Measurements from ENCODE around the gene CUBN. TPM values are rescaled to one million over a fixed set of nuclear protein-coding genes. Genes with fewer than 3 reads are reported as not detected.
A peak's percentile ranks its signal among the peaks of the same experiment; 100 is the strongest.

The CUBN gene
- total RNA-seq, 2 experiments from 2014 or later: 0.25 to 0.43 TPM

GRCh38 chr10:16913266-16913665 lies 216.3 kb downstream of the CUBN start:
- POLR2A ChIA-PET: no interaction called here
- DNase-seq: no peak
- intact Hi-C loops (cut with DNase I, micrococcal nuclease): no loop called here

GRCh38 chr10:16910793-16911164 lies 218.8 kb downstream of the CUBN start:
- ATAC-seq (no peak), DNase-seq (no peak)
- intact Hi-C loops (cut with DNase I, micrococcal nuclease): no loop called here
- Mint-ChIP-seq H3K27ac (no peak overlapping the region), H3K4me3 (no peak overlapping the region), H3K4me1 (peaks cover 6% of the 10 kb centered on the region), H3K27me3 (no peaks in the 10 kb centered on the region), H3K9me3 (ENCODE audit: low read depth) (no peaks in the 10 kb centered on the region), H3K36me3 (ENCODE audit: low read depth) (peaks cover 8% of the 10 kb centered on the region)
- POLR2A ChIA-PET: no interaction called here
- CTCF ChIA-PET: no interaction called here

More at GRCh38 chr10:16913266-16913665, 216.3 kb downstream of the CUBN start:
- ATAC-seq: no peak
- peaks cover 2% of the 10 kb centered on the region for H3K4me1 Mint-ChIP-seq
- no peaks in the 10 kb centered on the region for H3K27me3 Mint-ChIP-seq
- no peak overlapping the region for H3K4me3 Mint-ChIP-seq
- H3K36me3 Mint-ChIP-seq (ENCODE audit: low read depth): peaks cover 8% of the 10 kb centered on the region
- CTCF ChIA-PET: no interaction called here
- no peaks in the 10 kb centered on the region for H3K9me3 Mint-ChIP-seq (ENCODE audit: low read depth)
- H3K27ac Mint-ChIP-seq: no peak overlapping the region

DNA sequence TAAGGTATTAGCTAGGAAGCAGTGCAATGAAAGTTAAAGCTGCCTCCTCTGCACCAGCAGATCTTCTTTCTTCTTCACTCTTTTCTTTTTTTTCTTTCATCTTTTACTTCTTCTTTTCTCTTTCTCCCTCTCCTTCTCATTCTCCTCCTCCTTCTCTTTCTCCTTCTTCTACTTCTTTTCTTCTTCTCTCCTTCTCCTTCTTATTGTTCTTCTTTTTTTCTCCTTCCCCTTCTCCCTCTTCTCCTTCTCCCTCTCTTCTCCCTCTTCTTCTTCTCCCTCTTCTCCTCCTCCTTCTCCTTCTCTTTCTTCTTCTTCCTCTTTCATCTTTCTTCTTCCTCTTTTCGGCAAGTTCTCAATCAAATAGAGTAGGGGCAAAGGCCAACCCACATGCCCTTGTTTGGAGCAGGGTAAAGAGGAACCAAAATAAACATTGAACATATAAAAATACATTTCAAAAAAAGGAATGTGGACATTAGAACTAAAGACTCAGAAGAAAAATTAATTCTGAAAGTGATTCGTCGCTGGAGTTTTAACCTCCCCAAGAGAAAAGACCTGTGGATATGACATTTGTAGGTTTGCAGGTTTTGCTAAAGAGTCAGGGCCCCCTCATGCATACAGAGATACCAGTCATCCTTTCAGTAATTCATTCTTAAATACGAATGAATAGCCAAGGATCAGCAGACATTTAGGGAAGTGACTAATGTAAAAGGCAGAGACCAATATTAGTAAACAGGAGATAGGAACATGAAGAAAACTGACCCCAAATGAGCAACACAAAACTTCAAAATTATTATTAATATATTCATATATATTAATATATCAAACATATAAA lies 219.4 kb downstream of the CUBN start:
- H3K4me3 Mint-ChIP-seq: no peak overlapping the region
- H3K36me3 Mint-ChIP-seq (ENCODE audit: low read depth): peaks cover 8% of the 10 kb centered on the region
- ATAC-seq: peak; percentile 23
- no peaks in the 10 kb centered on the region for H3K9me3 Mint-ChIP-seq (ENCODE audit: low read depth)
- H3K27me3 Mint-ChIP-seq: no peaks in the 10 kb centered on the region
- no peak for DNase-seq
- peaks cover 6% of the 10 kb centered on the region for H3K4me1 Mint-ChIP-seq
- CTCF ChIA-PET: no interaction called here
- intact Hi-C loops (cut with DNase I, micrococcal nuclease): no loop called here
- POLR2A ChIA-PET: no interaction called here
- no peak overlapping the region for H3K27ac Mint-ChIP-seq

DNA sequence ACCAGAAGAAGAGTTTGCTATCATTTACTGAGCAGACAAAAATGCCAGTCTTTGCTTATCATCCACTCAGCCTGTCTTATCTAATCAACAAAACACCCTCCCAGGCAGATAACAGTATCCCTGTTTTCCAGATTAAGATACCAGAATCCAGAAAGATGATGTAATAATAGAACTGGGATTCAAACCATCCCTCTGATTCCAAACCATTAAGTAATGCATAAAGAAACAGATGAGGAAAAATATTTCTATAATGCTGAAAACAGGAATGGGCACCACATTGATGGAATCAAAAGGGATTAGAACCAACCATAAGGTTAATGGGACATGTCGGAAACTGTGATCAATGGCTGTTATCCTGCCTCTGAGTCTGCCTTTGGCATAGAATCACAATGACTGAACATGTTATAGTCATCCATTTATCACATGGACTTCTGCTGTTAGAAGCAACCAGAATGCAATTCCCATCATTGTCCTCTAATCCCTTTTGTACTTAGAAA lies 220.3 kb downstream of the CUBN start:
- CTCF ChIA-PET: no interaction called here
- Mint-ChIP-seq H3K9me3 (ENCODE audit: low read depth) (no peaks in the 10 kb centered on the region), H3K36me3 (ENCODE audit: low read depth) (peaks cover 8% of the 10 kb centered on the region), H3K4me3 (no peak overlapping the region), H3K27me3 (no peaks in the 10 kb centered on the region), H3K27ac (no peak overlapping the region), H3K4me1 (peaks cover 6% of the 10 kb centered on the region)
- no peak for DNase-seq
- ATAC-seq: no peak
- POLR2A ChIA-PET: no interaction called here
- intact Hi-C loops (cut with DNase I, micrococcal nuclease): no loop called here

- ATAC-seq (peak; percentile 39), DNase-seq (no peak)
- CTCF ChIA-PET: interaction anchor here (0.5 kb wide), 1 partner anchor 16 kb away, joined by 3 read pairs; no protein-coding TSS in a partner anchor
- Mint-ChIP-seq H3K4me3 (no peak overlapping the region), H3K36me3 (ENCODE audit: low read depth) (peaks cover 2% of the 10 kb centered on the region), H3K9me3 (ENCODE audit: low read depth) (no peaks in the 10 kb centered on the region), H3K27ac (no peak overlapping the region), H3K4me1 (peaks cover 9% of the 10 kb centered on the region), H3K27me3 (no peaks in the 10 kb centered on the region)
- intact Hi-C loops (cut with DNase I, micrococcal nuclease): no loop called here
- POLR2A ChIA-PET: no interaction called here
These were observed 221.9 kb downstream of the CUBN start for GRCh38 chr10:16907687-16908086.

- Mint-ChIP-seq H3K27ac (no peak overlapping the region), H3K9me3 (ENCODE audit: low read depth) (no peaks in the 10 kb centered on the region), H3K4me3 (no peak overlapping the region), H3K36me3 (ENCODE audit: low read depth) (no peaks in the 10 kb centered on the region), H3K4me1 (peaks cover 11% of the 10 kb centered on the region), H3K27me3 (no peaks in the 10 kb centered on the region)
- ATAC-seq (no peak), DNase-seq (no peak)
- POLR2A ChIA-PET: interaction anchor here (0.6 kb wide), 1 partner anchor 70 kb away, joined by 4 read pairs; no protein-coding TSS in a partner anchor
- intact Hi-C loops (cut with DNase I, micrococcal nuclease): no loop called here
- CTCF ChIA-PET: no interaction called here
These were observed 224.3 kb downstream of the CUBN start for GRCh38 chr10:16905320-16905719.

DNA sequence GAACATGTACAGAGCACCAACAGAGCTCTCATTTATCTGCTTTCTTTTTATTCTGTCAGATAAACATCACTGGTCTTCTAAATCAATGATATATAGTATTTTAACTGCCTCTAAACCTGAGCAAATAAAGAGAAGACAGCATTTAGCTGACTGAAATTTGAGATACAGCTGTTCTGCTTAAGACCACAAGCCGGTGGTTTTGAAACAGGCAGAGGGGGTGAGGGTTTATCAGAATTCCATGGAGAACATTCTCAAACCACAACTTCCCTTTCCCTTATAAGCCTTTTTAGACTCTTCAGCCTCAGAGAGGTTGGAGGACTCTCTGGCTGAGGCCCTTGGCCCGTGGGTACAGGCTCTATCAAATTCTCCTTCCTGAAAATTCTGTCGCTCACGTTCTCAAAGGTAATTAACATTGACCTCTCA lies 225.0 kb downstream of the CUBN start:
- POLR2A ChIA-PET: interaction anchor here (0.6 kb wide), 1 partner anchor 69 kb away, joined by 4 read pairs; no protein-coding TSS in a partner anchor
- H3K27ac Mint-ChIP-seq: no peak overlapping the region
- no peak overlapping the region for H3K4me3 Mint-ChIP-seq
- H3K27me3 Mint-ChIP-seq: no peaks in the 10 kb centered on the region
- ATAC-seq (no peak), DNase-seq (no peak)
- CTCF ChIA-PET: no interaction called here
- H3K36me3 Mint-ChIP-seq (ENCODE audit: low read depth): peaks cover 3% of the 10 kb centered on the region
- H3K4me1 Mint-ChIP-seq: peaks cover 11% of the 10 kb centered on the region
- intact Hi-C loops (cut with DNase I, micrococcal nuclease): no loop called here
- no peaks in the 10 kb centered on the region for H3K9me3 Mint-ChIP-seq (ENCODE audit: low read depth)

DNA sequence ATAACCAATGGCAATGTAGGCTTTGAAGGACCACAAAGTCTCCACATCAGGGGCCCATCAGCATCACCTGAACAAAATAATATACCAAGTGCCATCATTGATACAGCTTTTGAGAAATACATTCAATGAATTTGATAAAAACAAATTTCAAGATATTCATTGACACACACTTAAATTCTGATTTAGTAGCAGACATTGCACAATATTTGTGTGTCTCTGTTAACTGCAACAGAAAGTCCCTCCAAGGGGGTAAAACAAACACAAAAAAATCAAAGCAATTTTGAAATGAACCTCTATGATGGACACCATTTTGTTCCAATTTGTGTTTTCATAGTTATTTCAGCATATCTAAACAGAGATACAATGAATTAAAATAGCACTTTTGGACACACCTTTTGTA lies 225.6 kb downstream of the CUBN start:
- Mint-ChIP-seq H3K9me3 (ENCODE audit: low read depth) (no peaks in the 10 kb centered on the region), H3K4me3 (no peak overlapping the region), H3K27me3 (no peaks in the 10 kb centered on the region), H3K4me1 (peaks cover 11% of the 10 kb centered on the region), H3K36me3 (ENCODE audit: low read depth) (peaks cover 3% of the 10 kb centered on the region), H3K27ac (no peak overlapping the region)
- intact Hi-C loops (cut with DNase I, micrococcal nuclease): no loop called here
- ATAC-seq (no peak), DNase-seq (no peak)
- CTCF ChIA-PET: no interaction called here
- POLR2A ChIA-PET: no interaction called here

- Mint-ChIP-seq H3K27ac (peak overlapping the region; percentile 37), H3K36me3 (ENCODE audit: low read depth) (peaks cover 3% of the 10 kb centered on the region), H3K4me3 (peak overlapping the region; percentile 7), H3K9me3 (ENCODE audit: low read depth) (no peaks in the 10 kb centered on the region), H3K4me1 (peaks cover 8% of the 10 kb centered on the region), H3K27me3 (no peaks in the 10 kb centered on the region)
- peak; percentile 97 for ATAC-seq
- peak; percentile 56 for DNase-seq
- intact Hi-C loops (cut with DNase I, micrococcal nuclease): no loop called here
- POLR2A ChIA-PET: no interaction called here
- CTCF ChIA-PET: interaction anchor here (1.2 kb wide), 1 partner anchor 328 kb away, joined by 3 read pairs; no protein-coding TSS in a partner anchor
These were observed 227.0 kb downstream of the CUBN start for GRCh38 chr10:16902606-16903005.

GRCh38 chr10:16901106-16901505 lies 228.5 kb downstream of the CUBN start:
- no peak overlapping the region for H3K4me3 Mint-ChIP-seq
- CTCF ChIA-PET: interaction anchor here (0.6 kb wide), 1 partner anchor 474 kb away, joined by 3 read pairs; no protein-coding TSS in a partner anchor
- DNase-seq (no peak), ATAC-seq (no peak)
- intact Hi-C loops (cut with DNase I, micrococcal nuclease): no loop called here
- no peak overlapping the region for H3K27ac Mint-ChIP-seq
- H3K4me1 Mint-ChIP-seq: peaks cover 7% of the 10 kb centered on the region
- peaks cover 6% of the 10 kb centered on the region for H3K9me3 Mint-ChIP-seq (ENCODE audit: low read depth)
- POLR2A ChIA-PET: interaction anchor here (1.1 kb wide), 1 partner anchor 9 kb away, joined by 5 read pairs; no protein-coding TSS in a partner anchor
- H3K27me3 Mint-ChIP-seq: no peaks in the 10 kb centered on the region
- H3K36me3 Mint-ChIP-seq (ENCODE audit: low read depth): peaks cover 3% of the 10 kb centered on the region

GRCh38 chr10:16896993-16897392 lies 232.6 kb downstream of the CUBN start:
- no peak overlapping the region for H3K27ac Mint-ChIP-seq
- H3K4me3 Mint-ChIP-seq: no peak overlapping the region
- DNase-seq (no peak), ATAC-seq (no peak)
- peaks cover 10% of the 10 kb centered on the region for H3K9me3 Mint-ChIP-seq (ENCODE audit: low read depth)
- intact Hi-C loops (cut with DNase I, micrococcal nuclease): no loop called here
- POLR2A ChIA-PET: no interaction called here
- CTCF ChIA-PET: no interaction called here
- H3K36me3 Mint-ChIP-seq (ENCODE audit: low read depth): peaks cover 3% of the 10 kb centered on the region
- no peaks in the 10 kb centered on the region for H3K27me3 Mint-ChIP-seq
- H3K4me1 Mint-ChIP-seq: peaks cover 1% of the 10 kb centered on the region

DNA sequence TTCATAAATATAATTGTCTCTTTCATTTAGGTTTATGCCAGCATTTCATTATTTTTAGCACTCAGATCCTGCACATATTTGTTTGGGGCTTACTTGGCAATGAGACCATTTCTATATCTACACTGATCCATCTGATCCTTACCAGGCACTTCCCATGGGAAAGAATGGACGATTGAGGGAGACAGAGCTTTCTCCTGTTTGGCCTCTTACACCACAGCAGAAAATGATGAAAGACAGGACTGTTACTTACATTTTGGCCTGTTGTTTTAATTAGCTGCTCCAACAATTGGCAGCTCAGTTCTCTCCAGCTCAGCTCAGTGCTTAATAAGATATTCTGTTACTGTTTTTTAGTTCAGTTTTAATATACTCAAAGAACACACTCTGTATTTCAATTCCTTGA lies 234.8 kb downstream of the CUBN start:
- Mint-ChIP-seq H3K4me3 (no peak overlapping the region), H3K27ac (no peak overlapping the region), H3K36me3 (ENCODE audit: low read depth) (no peaks in the 10 kb centered on the region), H3K27me3 (no peaks in the 10 kb centered on the region), H3K4me1 (peaks cover 13% of the 10 kb centered on the region), H3K9me3 (ENCODE audit: low read depth) (peaks cover 10% of the 10 kb centered on the region)
- intact Hi-C loops (cut with DNase I, micrococcal nuclease): loop anchor here (5.0 kb wide), 2 partner anchors 282 to 362 kb away; no protein-coding TSS in a partner anchor
- ChIA-PET POLR2A (interaction anchor here (0.5 kb wide), 1 partner anchor 372 kb away, joined by 3 read pairs; no protein-coding TSS in a partner anchor), CTCF (interaction anchor here (1.2 kb wide), 1 partner anchor 228 kb away, joined by 3 read pairs; no protein-coding TSS in a partner anchor)
- ATAC-seq (no peak), DNase-seq (no peak)
